B cell (primary cell): ENCODE results near the gene ENTHD1.
"Not testable (repeated sequence)": the region's sequence is repeated elsewhere in the genome, so short reads cannot be mapped to it uniquely, and the experiment has no call there.

Experiments used
- EZH2 ChIP-seq: IDR thresholded peaks from 2 replicates; pipeline ENCODE4 v1.6.1; 2012; ENCODE audit warnings: borderline replicate concordance, low read depth, mild to moderate bottlenecking, moderate library complexity, low read length; ENCODE audit not compliant: insufficient read depth, poor library complexity, severe bottlenecking
- TF ChIP-seq, protein P1 (sequence below): fragments of 200-600 bp; IDR thresholded peaks from one replicate; pipeline ENCODE4 v1.8.0; 2022; ENCODE audit warnings: antibody characterized with exemption, mild to moderate bottlenecking

DNA sequence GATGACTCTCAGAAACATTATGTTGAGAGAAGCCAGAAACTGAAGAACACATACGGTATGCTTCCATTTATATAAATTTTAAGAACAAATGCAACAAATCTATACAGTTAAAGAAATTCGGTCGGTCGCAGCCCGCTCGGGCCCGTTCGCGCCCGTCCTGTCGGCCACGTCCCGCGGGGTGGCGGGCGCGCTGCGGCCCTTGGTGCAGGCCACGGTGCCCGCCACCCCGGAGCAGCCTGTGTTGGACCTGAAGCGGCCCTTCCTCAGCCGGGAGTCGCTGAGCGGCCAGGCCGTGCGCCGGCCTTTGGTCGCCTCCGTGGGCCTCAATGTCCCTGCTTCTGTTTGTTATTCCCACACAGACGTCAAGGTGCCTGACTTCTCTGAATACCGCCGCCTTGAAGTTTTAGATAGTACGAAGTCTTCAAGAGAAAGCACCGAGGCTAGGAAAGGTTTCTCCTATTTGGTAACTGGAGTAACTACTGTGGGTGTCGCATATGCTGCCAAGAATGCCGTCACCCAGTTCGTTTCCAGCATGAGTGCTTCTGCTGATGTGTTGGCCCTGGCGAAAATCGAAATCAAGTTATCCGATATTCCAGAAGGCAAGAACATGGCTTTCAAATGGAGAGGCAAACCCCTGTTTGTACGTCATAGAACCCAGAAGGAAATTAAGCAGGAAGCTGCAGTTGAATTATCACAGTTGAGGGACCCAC is 18.2 kb downstream of the ENTHD1 start:
- TF ChIP-seq, protein P1, sequence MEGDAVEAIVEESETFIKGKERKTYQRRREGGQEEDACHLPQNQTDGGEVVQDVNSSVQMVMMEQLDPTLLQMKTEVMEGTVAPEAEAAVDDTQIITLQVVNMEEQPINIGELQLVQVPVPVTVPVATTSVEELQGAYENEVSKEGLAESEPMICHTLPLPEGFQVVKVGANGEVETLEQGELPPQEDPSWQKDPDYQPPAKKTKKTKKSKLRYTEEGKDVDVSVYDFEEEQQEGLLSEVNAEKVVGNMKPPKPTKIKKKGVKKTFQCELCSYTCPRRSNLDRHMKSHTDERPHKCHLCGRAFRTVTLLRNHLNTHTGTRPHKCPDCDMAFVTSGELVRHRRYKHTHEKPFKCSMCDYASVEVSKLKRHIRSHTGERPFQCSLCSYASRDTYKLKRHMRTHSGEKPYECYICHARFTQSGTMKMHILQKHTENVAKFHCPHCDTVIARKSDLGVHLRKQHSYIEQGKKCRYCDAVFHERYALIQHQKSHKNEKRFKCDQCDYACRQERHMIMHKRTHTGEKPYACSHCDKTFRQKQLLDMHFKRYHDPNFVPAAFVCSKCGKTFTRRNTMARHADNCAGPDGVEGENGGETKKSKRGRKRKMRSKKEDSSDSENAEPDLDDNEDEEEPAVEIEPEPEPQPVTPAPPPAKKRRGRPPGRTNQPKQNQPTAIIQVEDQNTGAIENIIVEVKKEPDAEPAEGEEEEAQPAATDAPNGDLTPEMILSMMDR, result not testable (repeated sequence)
- TF ChIP-seq EZH2, result not testable (repeated sequence)
